HG03097 (cell line): ENCODE data around the gene ADGRG7.
A peak's percentile ranks its signal among the peaks of the same experiment; 100 is the strongest.
"Not testable (repeated sequence)": the region's sequence is repeated elsewhere in the genome, so short reads cannot be mapped to it uniquely, and the experiment has no call there.

Experiments used
- ATAC-seq: cut with Tn5 transposase; IDR thresholded peaks from one replicate; pipeline ENCODE4 v1.9.1; 2021; ENCODE audit not compliant: unreplicated experiment, low FRiP score

ADGRG7 gene

DNA sequence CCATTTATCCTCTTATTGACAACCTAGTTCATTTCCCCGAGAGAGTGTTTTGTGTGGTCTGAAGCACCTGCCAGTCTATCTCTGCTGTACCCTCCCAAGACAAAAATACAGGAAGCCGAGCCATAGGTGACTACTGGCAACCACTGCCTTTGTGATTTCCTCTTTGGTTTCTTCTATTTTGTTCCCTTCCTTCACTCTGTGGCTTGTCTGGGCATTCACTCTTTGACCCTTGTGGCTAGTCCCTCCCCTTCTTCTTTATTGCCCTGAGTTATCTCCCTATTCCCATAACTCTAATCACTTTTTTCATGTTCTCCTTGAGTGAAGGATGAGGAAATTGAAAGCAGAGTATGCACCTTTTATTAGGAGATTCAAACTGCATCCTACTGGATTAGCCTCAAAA lies at the start of gene ADGRG7:
TSS of gene ADGRG7 (plus strand) at position 297 of the 400 bp plus-strand sequence. CDS start 256 bp downstream, outside the sequence.
- ATAC-seq: no peak

GRCh38 chr3:100560426-100560825 lies 49.0 kb upstream of the ADGRG7 start:
- ATAC-seq: no peak

- ATAC-seq: no peak
These were observed 47.8 kb upstream of the ADGRG7 start for GRCh38 chr3:100561459-100562158.

- no peak for ATAC-seq
These were observed 47.1 kb upstream of the ADGRG7 start for GRCh38 chr3:100562224-100562857.

DNA sequence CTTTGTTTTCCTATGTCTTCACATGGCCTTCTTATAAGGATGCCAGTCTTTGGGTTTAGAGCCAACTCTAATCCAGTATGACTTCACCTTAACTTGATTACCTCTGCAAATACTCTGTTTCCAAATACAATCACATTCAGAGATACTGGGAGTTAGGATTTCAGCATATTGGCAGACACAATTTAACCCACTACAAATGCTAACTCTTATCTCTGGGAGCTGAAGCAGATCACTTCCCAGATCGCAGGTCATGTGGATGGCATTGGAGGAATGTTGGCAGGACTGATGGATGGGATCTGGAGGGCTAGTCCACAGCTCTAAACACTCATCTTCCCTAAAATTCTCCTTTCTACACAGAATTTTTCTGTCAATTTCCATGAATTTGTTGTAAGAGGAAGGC lies 46.2 kb upstream of the ADGRG7 start:
- no peak for ATAC-seq

- no peak for ATAC-seq
These were observed 45.7 kb upstream of the ADGRG7 start for GRCh38 chr3:100563652-100564211.

- no peak for ATAC-seq
These were observed 38.6 kb upstream of the ADGRG7 start for GRCh38 chr3:100570811-100571210.

DNA sequence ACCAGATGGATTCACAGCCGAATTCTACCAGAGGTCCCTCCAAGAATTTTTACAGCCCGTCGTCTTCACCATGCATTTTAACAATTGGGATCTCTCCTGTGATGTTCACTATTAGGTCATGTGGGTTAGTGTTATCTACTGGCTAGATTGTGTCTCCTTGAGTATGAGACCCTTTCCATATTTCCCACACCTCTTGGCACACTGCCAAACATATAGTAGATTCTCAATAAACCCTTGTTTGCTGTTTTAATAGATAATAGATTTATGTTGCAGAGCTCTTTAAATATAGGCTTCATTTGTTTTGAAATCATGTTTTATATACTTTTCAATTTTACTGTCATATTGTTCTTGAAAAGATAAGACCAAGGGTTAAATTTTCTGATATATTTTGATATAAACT lies 34.9 kb upstream of the ADGRG7 start:
- ATAC-seq: no peak

GRCh38 chr3:100575704-100576103 lies 33.7 kb upstream of the ADGRG7 start:
- ATAC-seq: no peak

DNA sequence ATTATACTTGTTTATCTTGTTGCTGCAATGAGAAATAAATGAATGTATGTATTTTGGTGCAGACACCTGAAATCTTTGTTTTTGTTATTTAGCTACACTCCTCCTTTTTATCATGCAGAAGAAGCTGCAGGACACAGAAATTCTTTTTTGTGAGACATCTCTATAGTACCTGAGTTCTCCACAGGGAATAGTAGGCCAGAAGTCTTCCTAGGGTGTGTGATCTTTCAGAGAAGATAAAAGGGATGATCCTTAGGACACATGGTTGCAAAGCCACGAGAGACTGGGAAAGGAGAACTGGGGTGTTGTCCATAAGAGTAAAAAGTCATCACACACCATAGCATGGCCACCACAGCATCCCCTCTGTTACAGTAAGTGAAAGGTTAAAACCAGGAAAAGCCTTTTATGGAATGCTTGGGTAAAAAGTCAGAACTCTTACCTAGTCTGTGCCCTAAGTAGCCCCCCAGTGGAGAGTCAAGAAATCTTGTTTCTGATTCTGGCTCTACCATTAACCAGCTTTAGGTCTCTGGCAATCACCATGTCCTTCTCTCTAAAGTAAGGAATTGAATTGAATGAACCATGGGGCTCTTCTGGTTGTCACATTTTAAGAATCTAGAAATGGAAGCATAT lies 31.9 kb upstream of the ADGRG7 start:
- ATAC-seq: no peak

DNA sequence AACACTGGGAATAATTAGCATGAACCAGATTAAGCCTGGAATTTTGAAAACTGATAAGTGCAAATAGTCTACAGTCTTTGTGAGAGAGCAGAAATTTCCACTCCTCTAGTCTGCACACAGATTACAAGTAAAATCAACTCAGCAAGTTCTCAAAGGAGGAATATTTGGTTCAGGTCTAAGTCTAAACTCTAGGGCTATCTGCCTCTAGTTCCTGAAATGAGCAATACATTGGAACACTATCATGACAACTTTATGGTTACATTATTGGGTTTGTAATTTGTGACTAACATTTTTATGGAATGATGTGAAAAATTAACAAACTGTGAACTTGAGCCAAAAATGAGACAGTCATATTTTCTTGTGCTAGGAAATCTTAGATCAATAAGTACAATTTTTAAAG lies 30.8 kb upstream of the ADGRG7 start:
- no peak for ATAC-seq

- ATAC-seq: no peak
These were observed 29.3 kb upstream of the ADGRG7 start for GRCh38 chr3:100580147-100580546.

GRCh38 chr3:100581650-100582049 lies 27.8 kb upstream of the ADGRG7 start:
- ATAC-seq: no peak

- not testable (repeated sequence) for ATAC-seq
These were observed 27.2 kb upstream of the ADGRG7 start for GRCh38 chr3:100582157-100582556.

- no peak for ATAC-seq
These were observed 25.2 kb upstream of the ADGRG7 start for GRCh38 chr3:100584101-100584660.

GRCh38 chr3:100586832-100587231 lies 22.6 kb upstream of the ADGRG7 start:
- ATAC-seq: no peak

GRCh38 chr3:100588251-100588650 lies 21.1 kb upstream of the ADGRG7 start:
- no peak for ATAC-seq

DNA sequence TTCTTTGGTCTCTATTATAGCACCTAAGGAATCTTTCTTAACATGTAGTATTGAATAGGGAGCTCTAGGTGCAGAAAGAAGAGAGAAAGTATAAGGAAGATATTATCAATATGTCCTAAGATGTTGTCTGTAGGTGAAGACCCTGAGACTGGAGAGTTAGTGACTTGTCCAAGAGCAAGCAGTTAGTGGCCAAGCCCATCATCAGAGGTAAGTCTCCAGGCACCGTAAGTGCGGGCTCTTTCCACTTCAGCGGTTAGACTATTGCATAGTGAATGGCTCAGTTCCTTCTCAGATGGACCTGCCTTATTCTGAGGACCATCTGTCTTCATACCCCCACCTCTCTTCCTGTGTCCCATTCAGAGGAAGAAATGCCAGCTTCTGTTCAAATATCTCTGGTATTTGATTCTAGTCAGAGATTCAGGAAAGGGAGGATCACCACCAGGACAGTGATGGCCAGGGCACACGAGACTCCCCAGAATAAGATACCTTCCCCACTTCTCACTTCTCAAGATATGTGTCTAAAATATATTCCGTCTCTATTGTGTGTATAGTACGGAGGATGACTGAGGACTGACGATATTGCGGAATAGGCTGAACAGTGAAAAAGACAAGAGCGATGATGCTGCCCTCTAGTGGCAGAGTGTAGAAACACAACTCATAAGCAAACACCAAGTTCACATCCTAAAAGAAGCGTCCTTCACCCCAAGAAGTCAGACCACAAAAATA lies 19.1 kb upstream of the ADGRG7 start:
- peak; percentile 59 for ATAC-seq

- ATAC-seq: no peak
These were observed 18.6 kb upstream of the ADGRG7 start for GRCh38 chr3:100590840-100591147.

GRCh38 chr3:100591411-100591810 lies 18.0 kb upstream of the ADGRG7 start:
- no peak for ATAC-seq
